ENCODE results near the gene ASB17.
"Not testable (repeated sequence)": the region's sequence is repeated elsewhere in the genome, so short reads cannot be mapped to it uniquely, and the experiment has no call there.

The ASB17 gene

GRCh38 chr1:75932304-75932703 lies at the start of gene ASB17:
ASB17 (minus strand) TSS chr1:75932404; CDS start chr1:75932291, 113 bp downstream.
- in situ Hi-C loops (cut with MboI; ENCODE audit: low sequenced_read_pairs): no loop called here

- in situ Hi-C loops (cut with MboI; ENCODE audit: low sequenced_read_pairs): no loop called here
These were observed 49.0 kb upstream of the ASB17 start for GRCh38 chr1:75980972-75981897.

GRCh38 chr1:75970631-75971030 lies 38.4 kb upstream of the ASB17 start:
- in situ Hi-C loops (cut with MboI; ENCODE audit: low sequenced_read_pairs): no loop called here

GRCh38 chr1:75969550-75969949 lies 37.3 kb upstream of the ASB17 start:
- in situ Hi-C loops (cut with MboI; ENCODE audit: low sequenced_read_pairs): no loop called here

- in situ Hi-C loops (cut with MboI; ENCODE audit: low sequenced_read_pairs): no loop called here
These were observed 35.5 kb upstream of the ASB17 start for GRCh38 chr1:75967719-75968118.

- in situ Hi-C loops (cut with MboI; ENCODE audit: low sequenced_read_pairs): no loop called here
These were observed 32.7 kb upstream of the ASB17 start for GRCh38 chr1:75964760-75965408.

- in situ Hi-C loops (cut with MboI; ENCODE audit: low sequenced_read_pairs): not testable (repeated sequence)
These were observed 32.0 kb upstream of the ASB17 start for GRCh38 chr1:75964110-75964759.

- in situ Hi-C loops (cut with MboI; ENCODE audit: low sequenced_read_pairs): no loop called here
These were observed 22.4 kb upstream of the ASB17 start for GRCh38 chr1:75954586-75954985.

- in situ Hi-C loops (cut with MboI; ENCODE audit: low sequenced_read_pairs): no loop called here
These were observed 21.3 kb upstream of the ASB17 start for GRCh38 chr1:75953461-75953860.

- in situ Hi-C loops (cut with MboI; ENCODE audit: low sequenced_read_pairs): no loop called here
These were observed 19.8 kb upstream of the ASB17 start for GRCh38 chr1:75952016-75952415.

GRCh38 chr1:75950176-75950575 lies 18.0 kb upstream of the ASB17 start:
- in situ Hi-C loops (cut with MboI; ENCODE audit: low sequenced_read_pairs): no loop called here

GRCh38 chr1:75943037-75943436 lies 10.8 kb upstream of the ASB17 start:
- in situ Hi-C loops (cut with MboI; ENCODE audit: low sequenced_read_pairs): not testable (repeated sequence)

- in situ Hi-C loops (cut with MboI; ENCODE audit: low sequenced_read_pairs): no loop called here
These were observed 4.8 kb upstream of the ASB17 start for GRCh38 chr1:75937034-75937433.

GRCh38 chr1:75922698-75923097 lies 9.5 kb downstream of the ASB17 start:
- in situ Hi-C loops (cut with MboI; ENCODE audit: low sequenced_read_pairs): no loop called here

- in situ Hi-C loops (cut with MboI; ENCODE audit: low sequenced_read_pairs): no loop called here
These were observed 15.4 kb downstream of the ASB17 start for GRCh38 chr1:75916834-75917233.

- in situ Hi-C loops (cut with MboI; ENCODE audit: low sequenced_read_pairs): no loop called here
These were observed 23.5 kb downstream of the ASB17 start for GRCh38 chr1:75908717-75909152.

GRCh38 chr1:75901371-75901770 lies 30.8 kb downstream of the ASB17 start:
- in situ Hi-C loops (cut with MboI; ENCODE audit: low sequenced_read_pairs): no loop called here

GRCh38 chr1:75884437-75884836 lies 47.8 kb downstream of the ASB17 start:
- in situ Hi-C loops (cut with MboI; ENCODE audit: low sequenced_read_pairs): no loop called here

GRCh38 chr1:75879985-75880384 lies 52.2 kb downstream of the ASB17 start:
- in situ Hi-C loops (cut with MboI; ENCODE audit: low sequenced_read_pairs): no loop called here

GRCh38 chr1:75870951-75871350 lies 61.3 kb downstream of the ASB17 start:
- in situ Hi-C loops (cut with MboI; ENCODE audit: low sequenced_read_pairs): no loop called here

Measured in HL-60/S4 (cell line).